GM12864 (cell line): ENCODE measurements around the gene PUDP.
"Not testable (repeated sequence)": the region's sequence is repeated elsewhere in the genome, so short reads cannot be mapped to it uniquely, and the experiment has no call there.

Source experiments
- DNase-seq: peaks from one replicate; pipeline ENCODE4 v3.0.0-alpha.2; 2011; ENCODE audit warnings: low read depth
- H3K4me3 ChIP-seq: 2 replicates; pipeline ENCODE4 v1.5.1; 2011; ENCODE audit warnings: mild to moderate bottlenecking, low read depth, low read length, control low read depth
- CTCF ChIP-seq: IDR thresholded peaks from 2 replicates; pipeline ENCODE4 v1.5.1; 2011; ENCODE audit warnings: low read depth, mild to moderate bottlenecking, moderate library complexity, low read length, control low read depth, inconsistent platforms; ENCODE audit errors: missing control alignments

The PUDP gene

GRCh38 chrX:7054219-7055216, 93.4 kb downstream of the PUDP start:
- no peak for TF ChIP-seq CTCF
- no peak overlapping the region for H3K4me3 ChIP-seq
- no peak for DNase-seq

GRCh38 chrX:7052541-7052940, 95.4 kb downstream of the PUDP start:
- no peak for TF ChIP-seq CTCF
- no peak overlapping the region for H3K4me3 ChIP-seq
- DNase-seq = no peak

GRCh38 chrX:7050271-7050670, 97.7 kb downstream of the PUDP start:
- TF ChIP-seq CTCF = no peak
- no peak overlapping the region for H3K4me3 ChIP-seq
- DNase-seq = no peak

- no peak for TF ChIP-seq CTCF
- H3K4me3 ChIP-seq = no peak overlapping the region
- DNase-seq = no peak
These were observed 100.0 kb downstream of the PUDP start for GRCh38 chrX:7047951-7048350.

- H3K4me3 ChIP-seq = no peak overlapping the region
- no peak for TF ChIP-seq CTCF
- DNase-seq = no peak
These were observed 102.6 kb downstream of the PUDP start for GRCh38 chrX:7045238-7045955.

- not testable (repeated sequence) for DNase-seq, H3K4me3 ChIP-seq
These were observed 104.0 kb downstream of the PUDP start for GRCh38 chrX:7043796-7044433.

GRCh38 chrX:7028246-7028645, 119.7 kb downstream of the PUDP start:
- no peak for DNase-seq
- H3K4me3 ChIP-seq = no peak overlapping the region
- TF ChIP-seq CTCF = no peak
